GM12892 (cell line): ENCODE results near the gene KRT38.

Experiments
- POLR2A ChIP-seq: IDR thresholded peaks from 2 replicates; pipeline ENCODE4 v1.6.1; 2011; ENCODE audit warnings: low read depth, low read length, control low read depth
- POLR2AphosphoS5 ChIP-seq: IDR thresholded peaks from 2 replicates; pipeline ENCODE4 v1.6.1; 2011; ENCODE audit warnings: low read depth, low read length, control low read depth

DNA sequence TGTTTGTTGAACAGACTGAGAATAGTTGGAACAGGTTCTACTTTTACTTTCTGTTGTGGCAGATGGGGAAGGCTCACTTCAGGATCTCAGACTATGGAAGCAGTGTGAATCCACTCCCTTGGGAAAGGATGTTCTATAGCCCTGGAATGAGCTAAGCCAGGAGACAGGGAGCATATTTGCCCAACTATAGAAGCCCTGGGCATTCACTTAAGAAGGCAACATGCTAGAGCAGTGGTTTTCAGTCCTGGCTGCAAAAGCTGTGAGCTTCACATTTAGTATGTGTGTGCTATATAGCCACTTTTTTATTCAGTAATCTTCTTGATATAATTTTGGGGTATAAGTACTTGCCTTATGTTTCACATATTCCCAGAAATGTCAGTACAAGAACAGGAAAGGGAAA, 27.6 kb upstream of the KRT38 start:
- no peak for TF ChIP-seq POLR2AphosphoS5
- TF ChIP-seq POLR2A, result no peak
